GM12872 (cell line): ENCODE data around the gene LMAN2L.

Source experiments
- CTCF ChIP-seq: IDR thresholded peaks from 3 replicates; pipeline ENCODE4 v1.5.1; 2011; ENCODE audit warnings: low read depth, mild to moderate bottlenecking, low read length, moderate library complexity; ENCODE audit not compliant: insufficient read depth

The LMAN2L gene

GRCh38 chr2:96727431-96727830 is 12.4 kb downstream of the LMAN2L start:
- no peak for TF ChIP-seq CTCF

DNA sequence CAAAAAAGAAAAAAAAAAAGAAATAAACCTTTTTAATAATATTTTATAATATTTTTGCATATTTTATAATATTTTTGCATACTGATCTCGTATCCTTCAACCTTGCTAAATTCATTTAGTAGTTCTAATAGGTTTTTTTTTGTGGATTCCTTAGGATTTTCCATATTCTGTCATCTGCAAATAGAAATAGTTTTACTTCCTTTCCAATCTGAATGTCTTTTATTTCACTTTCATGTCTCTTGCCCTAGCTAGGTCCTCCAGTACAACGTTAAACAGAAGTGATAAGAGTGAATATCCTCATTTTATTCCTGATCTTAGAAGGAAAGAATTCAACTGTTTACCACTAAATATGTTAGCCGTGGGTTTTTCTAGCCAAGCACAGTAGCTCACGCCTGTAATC is 13.7 kb downstream of the LMAN2L start:
- no peak for TF ChIP-seq CTCF

- no peak for TF ChIP-seq CTCF
Observed at GRCh38 chr2:96716388-96716787, 23.5 kb downstream of the LMAN2L start.

GRCh38 chr2:96715658-96716057 is 24.2 kb downstream of the LMAN2L start:
- no peak for TF ChIP-seq CTCF

- TF ChIP-seq CTCF = no peak
Observed at GRCh38 chr2:96710985-96711384, 28.9 kb downstream of the LMAN2L start.

- no peak for TF ChIP-seq CTCF
Observed at GRCh38 chr2:96703021-96703751, 36.7 kb downstream of the LMAN2L start.

DNA sequence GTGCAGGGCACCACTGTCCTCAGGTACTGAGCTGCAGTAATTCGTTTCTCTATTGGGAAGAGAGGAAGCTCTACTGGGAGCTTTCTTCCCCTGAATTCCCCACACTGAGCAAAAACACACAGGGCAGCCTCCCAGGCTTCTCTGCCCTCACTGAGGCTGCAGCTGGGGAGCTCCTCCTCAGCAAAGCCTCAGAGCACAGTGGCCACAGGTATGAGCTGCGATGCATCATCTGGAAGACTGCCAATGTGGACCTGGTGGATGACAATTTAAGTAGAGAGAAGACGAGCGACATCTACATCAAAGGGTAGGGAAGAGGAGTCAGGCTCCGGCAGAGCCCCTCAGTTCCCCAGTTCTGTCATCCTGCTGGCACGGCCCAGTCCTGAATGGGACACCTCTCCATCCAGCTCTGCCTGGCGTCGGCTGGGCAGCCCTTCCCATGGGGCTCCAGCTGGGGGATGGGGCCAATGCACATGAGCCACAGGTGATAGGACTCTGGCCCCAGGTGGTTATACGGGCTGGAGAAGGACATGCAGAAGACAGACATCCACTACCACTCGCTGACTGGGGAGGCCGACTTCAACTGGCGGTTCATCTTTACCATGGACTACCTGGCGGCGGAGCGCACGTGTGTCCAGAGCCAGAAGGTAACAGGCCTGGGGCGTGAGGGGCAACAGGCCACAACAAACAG is 37.6 kb downstream of the LMAN2L start:
- no peak for TF ChIP-seq CTCF
